MM.1S (cell line): ENCODE results near the gene NTM.

Source experiments
- DNase-seq: peaks from one replicate; pipeline ENCODE4 v3.0.0-alpha.2; 2015
- H2AFZ ChIP-seq: fragments of 300-600 bp; sonication (generic); 2 replicates; pipeline ENCODE4 v1.6.0; 2016; ENCODE audit warnings: antibody characterized with exemption, low read length
- H3F3A ChIP-seq: fragments of 300-600 bp; sonication (generic); 2 replicates; pipeline ENCODE4 v1.6.1; 2016; ENCODE audit warnings: mild to moderate bottlenecking, antibody characterized with exemption, low read length, moderate library complexity, mixed read lengths; ENCODE audit not compliant: insufficient read depth
- H3K27ac ChIP-seq: fragments of 300-600 bp; sonication (generic); 2 replicates; pipeline ENCODE4 v1.5.1; 2016; ENCODE audit warnings: mild to moderate bottlenecking, low read length
- H3K27me3 ChIP-seq: fragments of 300-600 bp; sonication (generic); replicated peaks from 2 replicates; pipeline ENCODE4 v1.6.0; 2016; ENCODE audit warnings: low read length; ENCODE audit not compliant: insufficient read depth
- H3K36me3 ChIP-seq: fragments of 300-600 bp; sonication (generic); replicated peaks from 2 replicates; pipeline ENCODE4 v1.6.1; 2016; ENCODE audit warnings: mild to moderate bottlenecking, low read length, mixed read lengths; ENCODE audit not compliant: insufficient read depth
- H3K4me1 ChIP-seq: fragments of 300-600 bp; sonication (generic); 2 replicates; pipeline ENCODE4 v1.6.1; 2016; ENCODE audit warnings: low read length, mixed read lengths
- H3K4me2 ChIP-seq: fragments of 300-600 bp; sonication (generic); 2 replicates; pipeline ENCODE4 v1.6.0; 2016; ENCODE audit warnings: low read depth, low read length
- H3K4me3 ChIP-seq: fragments of 300-600 bp; sonication (generic); 2 replicates; pipeline ENCODE4 v1.5.1; 2016; ENCODE audit warnings: low read length, mixed read lengths
- H3K79me2 ChIP-seq: fragments of 300-600 bp; sonication (generic); 2 replicates; pipeline ENCODE4 v1.6.1; 2016; ENCODE audit warnings: mixed run types, low read length, mixed read lengths
- H3K9ac ChIP-seq: fragments of 300-600 bp; sonication (generic); 2 replicates; pipeline ENCODE4 v1.6.1; 2016; ENCODE audit warnings: low read length, mixed read lengths
- H3K9me2 ChIP-seq: fragments of 300-600 bp; sonication (generic); replicated peaks from 2 replicates; pipeline ENCODE4 v1.6.1; 2016; ENCODE audit warnings: mild to moderate bottlenecking, low read length, mixed read lengths; ENCODE audit not compliant: insufficient read depth
- H3K9me3 ChIP-seq: fragments of 300-600 bp; sonication (generic); replicated peaks from 2 replicates; pipeline ENCODE4 v1.6.1; 2016; ENCODE audit warnings: mild to moderate bottlenecking, low read length, mixed read lengths; ENCODE audit not compliant: insufficient read depth
- H4K20me1 ChIP-seq: fragments of 300-600 bp; sonication (generic); 2 replicates; pipeline ENCODE4 v1.6.1; 2016; ENCODE audit warnings: mild to moderate bottlenecking, low read length, moderate library complexity, mixed read lengths; ENCODE audit not compliant: insufficient read depth
- EZH2 ChIP-seq: fragments of 300-600 bp; sonication (generic); optimal IDR thresholded peaks from 2 replicates; pipeline ENCODE3; 2017; ENCODE audit warnings: low read depth, mild to moderate bottlenecking, antibody characterized with exemption, low read length, mixed read lengths
- EZH2phosphoT487 ChIP-seq: fragments of 300-600 bp; sonication (generic); IDR thresholded peaks from 2 replicates; pipeline ENCODE4 v1.6.1; 2018; ENCODE audit warnings: antibody characterized with exemption, low read length
- TF ChIP-seq, protein P1 (sequence below): fragments of 300-600 bp; sonication (generic); IDR thresholded peaks from 2 replicates; pipeline ENCODE4 v1.5.1; 2016; ENCODE audit warnings: antibody characterized with exemption, low read length, mixed read lengths

Gene NTM

DNA sequence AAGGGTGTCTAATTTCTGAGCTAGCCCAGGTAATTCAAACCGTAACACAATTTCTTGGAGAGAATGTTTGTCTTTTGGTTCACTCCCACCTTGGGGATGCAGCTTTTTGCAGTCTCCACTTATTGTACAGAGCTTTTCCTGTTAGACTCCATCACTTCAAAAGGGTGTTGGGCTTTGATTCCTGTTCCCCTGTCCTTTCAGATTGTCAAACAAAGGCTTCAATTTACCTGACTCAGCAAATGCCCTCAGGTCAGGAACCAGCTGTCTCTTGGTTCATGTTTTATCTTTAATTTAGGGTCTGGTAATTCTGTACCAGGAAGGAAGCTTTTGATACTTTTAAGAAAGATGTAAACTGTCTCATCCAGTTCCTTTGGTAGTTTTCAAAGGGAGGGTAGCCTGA, 880.6 kb downstream of the NTM start:
- no peak overlapping the region for H3K4me3 ChIP-seq
- H3K9me2 ChIP-seq: no peaks in the 10 kb centered on the region
- no peaks in the 10 kb centered on the region for H3K79me2 ChIP-seq
- no peak overlapping the region for H2AFZ ChIP-seq
- no peaks in the 10 kb centered on the region for H3K27me3 ChIP-seq
- no peak overlapping the region for H3K9ac ChIP-seq
- no peaks in the 10 kb centered on the region for H3K9me3 ChIP-seq
- TF ChIP-seq EZH2: no peak
- TF ChIP-seq, protein P1, sequence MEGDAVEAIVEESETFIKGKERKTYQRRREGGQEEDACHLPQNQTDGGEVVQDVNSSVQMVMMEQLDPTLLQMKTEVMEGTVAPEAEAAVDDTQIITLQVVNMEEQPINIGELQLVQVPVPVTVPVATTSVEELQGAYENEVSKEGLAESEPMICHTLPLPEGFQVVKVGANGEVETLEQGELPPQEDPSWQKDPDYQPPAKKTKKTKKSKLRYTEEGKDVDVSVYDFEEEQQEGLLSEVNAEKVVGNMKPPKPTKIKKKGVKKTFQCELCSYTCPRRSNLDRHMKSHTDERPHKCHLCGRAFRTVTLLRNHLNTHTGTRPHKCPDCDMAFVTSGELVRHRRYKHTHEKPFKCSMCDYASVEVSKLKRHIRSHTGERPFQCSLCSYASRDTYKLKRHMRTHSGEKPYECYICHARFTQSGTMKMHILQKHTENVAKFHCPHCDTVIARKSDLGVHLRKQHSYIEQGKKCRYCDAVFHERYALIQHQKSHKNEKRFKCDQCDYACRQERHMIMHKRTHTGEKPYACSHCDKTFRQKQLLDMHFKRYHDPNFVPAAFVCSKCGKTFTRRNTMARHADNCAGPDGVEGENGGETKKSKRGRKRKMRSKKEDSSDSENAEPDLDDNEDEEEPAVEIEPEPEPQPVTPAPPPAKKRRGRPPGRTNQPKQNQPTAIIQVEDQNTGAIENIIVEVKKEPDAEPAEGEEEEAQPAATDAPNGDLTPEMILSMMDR: no peak
- no peak for TF ChIP-seq EZH2phosphoT487
- H3K27ac ChIP-seq: no peak overlapping the region
- no peaks in the 10 kb centered on the region for H3K36me3 ChIP-seq
- no peaks in the 10 kb centered on the region for H3K4me1 ChIP-seq
- no peak for DNase-seq
- H3K4me2 ChIP-seq: no peak overlapping the region
- no peaks in the 10 kb centered on the region for H4K20me1 ChIP-seq
- H3F3A ChIP-seq: no peaks in the 10 kb centered on the region

DNA sequence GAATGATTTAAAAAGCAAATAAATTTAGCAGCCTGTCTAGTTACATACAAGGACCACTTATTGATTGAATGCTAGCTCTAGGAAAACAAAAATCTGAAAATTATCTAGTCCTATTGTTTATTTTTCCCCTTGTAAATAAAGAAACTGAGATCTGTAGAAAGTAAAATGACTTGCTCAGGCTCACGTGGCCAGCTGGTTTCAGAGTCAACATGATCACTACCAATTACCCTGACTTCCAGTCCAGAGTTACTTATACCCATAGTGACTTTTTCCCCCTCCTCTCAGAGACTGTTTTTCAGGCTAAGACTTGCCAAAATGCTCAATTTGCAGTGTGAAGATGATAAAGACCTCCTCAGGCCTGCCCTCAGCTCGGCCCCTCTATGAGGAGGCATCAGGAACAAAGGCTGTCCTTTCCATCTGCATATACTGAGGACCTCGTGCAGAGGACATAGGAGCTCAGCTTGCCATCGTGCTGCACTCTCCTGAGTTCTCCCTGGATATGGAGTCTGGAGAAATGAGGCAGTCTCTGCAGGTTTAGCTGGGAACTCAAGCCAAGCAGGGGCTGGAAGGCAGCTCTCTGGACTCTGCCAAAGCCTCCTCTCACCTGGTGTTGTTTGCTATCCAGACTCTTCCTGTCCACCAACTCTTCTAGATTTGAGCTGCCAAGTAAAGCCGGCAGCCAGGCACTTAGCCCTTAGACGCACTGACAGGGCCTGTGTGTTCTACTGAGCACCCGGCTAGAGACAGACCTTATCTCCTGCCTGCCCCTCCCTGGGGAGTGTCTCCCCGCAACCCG, 883.3 kb downstream of the NTM start:
- Histone ChIP-seq H3K27ac (no peak overlapping the region), H3K4me1 (no peaks in the 10 kb centered on the region), H3K36me3 (no peaks in the 10 kb centered on the region), H3K4me3 (no peak overlapping the region), H4K20me1 (no peaks in the 10 kb centered on the region), H3K4me2 (no peak overlapping the region), H2AFZ (no peak overlapping the region), H3K9ac (no peak overlapping the region), H3F3A (no peaks in the 10 kb centered on the region), H3K9me2 (no peaks in the 10 kb centered on the region), H3K79me2 (no peaks in the 10 kb centered on the region), H3K27me3 (no peaks in the 10 kb centered on the region), H3K9me3 (no peaks in the 10 kb centered on the region)
- DNase-seq: no peak
- TF ChIP-seq EZH2phosphoT487: no peak
- TF ChIP-seq, protein P1: no peak
- no peak for TF ChIP-seq EZH2

DNA sequence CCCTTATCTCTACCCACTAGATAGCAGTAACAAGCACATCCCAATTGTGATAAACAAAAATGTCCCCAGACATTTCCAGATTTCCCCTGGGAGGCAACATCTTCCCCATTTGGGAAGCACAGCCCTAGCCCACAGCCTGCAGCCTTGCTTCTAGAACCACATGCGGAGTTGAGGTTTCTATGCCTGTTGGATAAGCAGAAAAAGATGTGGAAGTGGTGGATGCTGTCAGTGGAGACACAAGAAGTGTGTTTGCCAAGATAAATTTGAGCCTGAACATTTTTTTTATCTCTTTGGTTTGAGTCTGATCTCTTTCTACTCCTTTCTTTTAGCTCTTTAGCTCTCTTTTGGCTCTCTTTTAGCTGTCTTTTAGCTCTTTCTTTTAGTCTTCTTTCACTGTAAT, 884.5 kb downstream of the NTM start:
- Histone ChIP-seq H3K4me1 (no peaks in the 10 kb centered on the region), H3K4me3 (no peak overlapping the region), H3K27me3 (no peaks in the 10 kb centered on the region), H3K4me2 (no peak overlapping the region), H4K20me1 (no peaks in the 10 kb centered on the region), H3K9ac (no peak overlapping the region), H3K79me2 (no peaks in the 10 kb centered on the region), H3K27ac (no peak overlapping the region), H3K36me3 (no peaks in the 10 kb centered on the region), H3K9me3 (no peaks in the 10 kb centered on the region), H3F3A (no peaks in the 10 kb centered on the region), H3K9me2 (no peaks in the 10 kb centered on the region), H2AFZ (no peak overlapping the region)
- no peak for TF ChIP-seq EZH2
- no peak for DNase-seq

DNA sequence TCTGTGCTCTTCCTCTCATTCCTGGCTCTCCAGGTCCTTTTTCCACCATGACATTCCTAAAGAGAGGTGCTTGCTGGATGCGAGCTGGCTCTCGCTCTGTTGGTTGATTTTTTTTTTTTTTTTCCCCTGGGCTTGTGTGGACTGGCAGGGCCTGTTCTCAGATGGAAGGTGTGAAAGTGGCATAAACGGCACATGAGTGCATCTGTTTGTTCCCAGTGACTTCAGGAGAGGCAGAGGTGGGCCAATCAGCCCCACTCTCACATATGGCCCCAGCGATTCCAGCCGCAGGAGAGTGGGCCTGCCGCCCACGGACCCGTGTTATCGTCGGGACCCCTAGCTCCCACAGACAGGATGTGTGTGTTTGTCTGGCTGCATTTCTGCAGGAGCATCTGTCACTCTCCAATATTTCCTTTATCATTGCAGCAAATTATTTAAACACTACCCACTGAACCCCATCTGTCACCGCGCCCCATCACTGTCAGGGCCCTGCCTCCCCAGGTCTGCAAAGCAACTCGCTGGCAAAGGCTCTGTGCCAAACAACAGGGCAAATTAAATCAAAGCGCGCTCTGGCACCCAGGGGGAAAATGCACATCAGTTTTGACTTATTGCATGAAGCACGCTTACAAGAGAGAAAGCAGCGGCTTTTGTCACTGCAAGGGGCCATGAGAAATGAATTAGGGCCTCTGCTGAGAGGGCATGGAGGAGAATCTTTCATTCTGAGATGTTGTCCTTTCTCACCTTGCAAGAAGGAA, 886.3 kb downstream of the NTM start:
- no peaks in the 10 kb centered on the region for H3K36me3 ChIP-seq
- no peaks in the 10 kb centered on the region for H3K79me2 ChIP-seq
- H4K20me1 ChIP-seq: no peaks in the 10 kb centered on the region
- no peak overlapping the region for H2AFZ ChIP-seq
- no peak overlapping the region for H3K4me2 ChIP-seq
- no peak overlapping the region for H3K9ac ChIP-seq
- DNase-seq: no peak
- H3K27ac ChIP-seq: no peak overlapping the region
- no peak for TF ChIP-seq EZH2
- no peak for TF ChIP-seq EZH2phosphoT487
- TF ChIP-seq, protein P1: no peak
- no peaks in the 10 kb centered on the region for H3F3A ChIP-seq
- no peaks in the 10 kb centered on the region for H3K27me3 ChIP-seq
- no peaks in the 10 kb centered on the region for H3K9me3 ChIP-seq
- no peak overlapping the region for H3K4me3 ChIP-seq
- H3K4me1 ChIP-seq: no peaks in the 10 kb centered on the region
- no peaks in the 10 kb centered on the region for H3K9me2 ChIP-seq
